NCI-H2029 (cell line): ENCODE measurements around the gene MARCHF10.
A peak's percentile ranks its signal among the peaks of the same experiment; 100 is the strongest.

Experiments used
- DNase-seq: peaks from one replicate; lab custom pipeline; 2025; lab: John Stamatoyannopoulos, UW

MARCHF10 gene

GRCh38 chr17:62751060-62751691 is 56.9 kb downstream of the MARCHF10 start:
- no peak for DNase-seq

- DNase-seq, result no peak
Measured at GRCh38 chr17:62750631-62751051, 57.5 kb downstream of the MARCHF10 start.

- no peak for DNase-seq
Measured at GRCh38 chr17:62749926-62750325, 58.2 kb downstream of the MARCHF10 start.

GRCh38 chr17:62746941-62747340 is 61.2 kb downstream of the MARCHF10 start:
- DNase-seq, result no peak

- DNase-seq, result no peak
Measured at GRCh38 chr17:62745806-62746205, 62.3 kb downstream of the MARCHF10 start.

- DNase-seq, result no peak
Measured at GRCh38 chr17:62744259-62744658, 63.9 kb downstream of the MARCHF10 start.

GRCh38 chr17:62741290-62741689 is 66.8 kb downstream of the MARCHF10 start:
- no peak for DNase-seq

GRCh38 chr17:62739645-62740388 is 68.3 kb downstream of the MARCHF10 start:
- no peak for DNase-seq

GRCh38 chr17:62738281-62738680 is 69.8 kb downstream of the MARCHF10 start:
- DNase-seq, result no peak

- DNase-seq, result no peak
Measured at GRCh38 chr17:62737513-62737912, 70.6 kb downstream of the MARCHF10 start.

GRCh38 chr17:62735044-62735651 is 73.0 kb downstream of the MARCHF10 start:
- DNase-seq, result no peak

- no peak for DNase-seq
Measured at GRCh38 chr17:62732125-62732524, 76.0 kb downstream of the MARCHF10 start.

- no peak for DNase-seq
Measured at GRCh38 chr17:62727916-62728672, 80.0 kb downstream of the MARCHF10 start.

GRCh38 chr17:62725791-62726249 is 82.3 kb downstream of the MARCHF10 start:
- no peak for DNase-seq

- DNase-seq, result no peak
Measured at GRCh38 chr17:62724398-62725146, 83.5 kb downstream of the MARCHF10 start.

- DNase-seq, result peak; percentile 30
Measured at GRCh38 chr17:62723842-62724241, 84.3 kb downstream of the MARCHF10 start.

- DNase-seq, result no peak
Measured at GRCh38 chr17:62722625-62723024, 85.5 kb downstream of the MARCHF10 start.

- DNase-seq, result no peak
Measured at GRCh38 chr17:62720126-62720850, 87.8 kb downstream of the MARCHF10 start.

- no peak for DNase-seq
Measured at GRCh38 chr17:62719586-62719985, 88.5 kb downstream of the MARCHF10 start.

- DNase-seq, result no peak
Measured at GRCh38 chr17:62718429-62718828, 89.7 kb downstream of the MARCHF10 start.

GRCh38 chr17:62717889-62718288 is 90.2 kb downstream of the MARCHF10 start:
- DNase-seq, result no peak
